WTC11 (cell line): ENCODE measurements around the gene JAZF1. TPM values are rescaled to one million over a fixed set of nuclear protein-coding genes. Genes with fewer than 3 reads are reported as not detected.

Source experiments
- ATAC-seq: fragments of 200-7000 bp; cut with Tn5 transposase; 2 replicates; pipeline ENCODE4 v1.10.0; 2021; ENCODE audit warnings: mild to moderate bottlenecking, moderate library complexity
- CTCF ChIA-PET: fragments of 300-600 bp; sonication (Branson Sonifier 250); formaldehyde crosslinking; loops from one replicate; lab custom pipeline; 2021; ENCODE audit warnings: antibody characterized with exemption; lab: Charles Lee
- POLR2A ChIA-PET: fragments of 350-600 bp; sonication (Branson Sonifier 250); formaldehyde crosslinking; loops from one replicate; lab custom pipeline; 2021; ENCODE audit warnings: antibody characterized with exemption; lab: Charles Lee
- DNase-seq: peaks from one replicate; pipeline ENCODE4 v3.0.0; 2021; ENCODE audit warnings: low spot score
- H3K27ac Mint-ChIP-seq: 2 replicates; pipeline ENCODE4 v1.8.0; 2021; ENCODE audit warnings: mixed read lengths
- H3K27me3 Mint-ChIP-seq: 2 replicates; pipeline ENCODE4 v1.8.0; 2021; ENCODE audit warnings: low read depth, mild to moderate bottlenecking, moderate library complexity, mixed read lengths
- H3K36me3 Mint-ChIP-seq: 2 replicates; pipeline ENCODE4 v1.8.0; 2021; ENCODE audit warnings: mixed read lengths
- H3K4me1 Mint-ChIP-seq: 2 replicates; pipeline ENCODE4 v1.8.0; 2022; ENCODE audit warnings: mixed read lengths
- H3K4me3 Mint-ChIP-seq: 2 replicates; pipeline ENCODE4 v1.8.0; 2021; ENCODE audit warnings: mild to moderate bottlenecking, moderate library complexity, mixed read lengths
- H3K9me3 Mint-ChIP-seq: 2 replicates; pipeline ENCODE4 v1.8.0; 2021; ENCODE audit warnings: mixed read lengths
- ARID4B ChIP-seq: sonication (generic); formaldehyde crosslinking; IDR thresholded peaks from 2 replicates; pipeline ENCODE4 v1.8.0; 2023; ENCODE audit warnings: missing genetic modification reagents, mild to moderate bottlenecking, borderline replicate concordance
- CREB1 ChIP-seq: sonication (generic); formaldehyde crosslinking; IDR thresholded peaks from 2 replicates; pipeline ENCODE4 v1.8.0; 2023; ENCODE audit warnings: mild to moderate bottlenecking, missing genetic modification reagents
- CREM ChIP-seq: sonication (generic); formaldehyde crosslinking; IDR thresholded peaks from 2 replicates; pipeline ENCODE4 v1.8.1; 2022; ENCODE audit warnings: mild to moderate bottlenecking, missing genetic modification reagents, moderate library complexity
- FOXP1 ChIP-seq: sonication (generic); formaldehyde crosslinking; IDR thresholded peaks from 2 replicates; pipeline ENCODE4 v1.8.0; 2022; ENCODE audit warnings: missing genetic modification reagents, mild to moderate bottlenecking, moderate library complexity, borderline replicate concordance
- GTF2I ChIP-seq: fragments of 250-450 bp; sonication (Bioruptor Pico); conservative IDR thresholded peaks from 2 replicates; pipeline ENCODE4 v1.4.0; 2021; ENCODE audit warnings: mild to moderate bottlenecking
- HMGA2 ChIP-seq: fragments of 250-450 bp; sonication (Bioruptor Pico); IDR thresholded peaks from 2 replicates; pipeline ENCODE4 v1.4.0; 2021; ENCODE audit warnings: mild to moderate bottlenecking, moderate library complexity
- IRF1 ChIP-seq: sonication (generic); formaldehyde crosslinking; IDR thresholded peaks from 2 replicates; pipeline ENCODE4 v1.8.0; 2023; ENCODE audit warnings: missing genetic modification reagents
- JAZF1 ChIP-seq: fragments of 250-450 bp; sonication (Bioruptor Pico); IDR thresholded peaks from 2 replicates; pipeline ENCODE4 v1.9.0; 2021; ENCODE audit warnings: moderate library complexity, mild to moderate bottlenecking, inconsistent platforms
- NFYB ChIP-seq: sonication (generic); formaldehyde crosslinking; conservative IDR thresholded peaks from 2 replicates; pipeline ENCODE4 v1.8.0; 2022; ENCODE audit warnings: low read depth, missing genetic modification reagents
- NR3C1 ChIP-seq: sonication (generic); formaldehyde crosslinking; conservative IDR thresholded peaks from 2 replicates; pipeline ENCODE4 v1.8.1; 2023; ENCODE audit warnings: low read depth, mild to moderate bottlenecking, missing genetic modification reagents
- PRRX2 ChIP-seq: fragments of 250-450 bp; sonication (Bioruptor Pico); IDR thresholded peaks from 2 replicates; pipeline ENCODE4 v1.8.0; 2021; ENCODE audit warnings: mild to moderate bottlenecking
- RELA ChIP-seq: sonication (generic); formaldehyde crosslinking; IDR thresholded peaks from 2 replicates; pipeline ENCODE4 v1.8.1; 2022; ENCODE audit warnings: missing genetic modification reagents, mild to moderate bottlenecking, borderline replicate concordance
- SMAD3 ChIP-seq: sonication (generic); formaldehyde crosslinking; IDR thresholded peaks from 2 replicates; pipeline ENCODE4 v1.8.0; 2022; ENCODE audit warnings: missing genetic modification reagents, mild to moderate bottlenecking, borderline replicate concordance
- TCF7 ChIP-seq: sonication (generic); formaldehyde crosslinking; IDR thresholded peaks from 2 replicates; pipeline ENCODE4 v1.8.0; 2022; ENCODE audit warnings: mild to moderate bottlenecking, low read depth, missing genetic modification reagents, moderate library complexity
- TEAD4 ChIP-seq: sonication (generic); formaldehyde crosslinking; IDR thresholded peaks from 2 replicates; pipeline ENCODE4 v1.8.0; 2022; ENCODE audit warnings: mild to moderate bottlenecking, missing genetic modification reagents
- ZNF219 ChIP-seq: sonication (generic); formaldehyde crosslinking; IDR thresholded peaks from 2 replicates; pipeline ENCODE4 v1.8.0; 2023; ENCODE audit warnings: missing genetic modification reagents, mild to moderate bottlenecking, borderline replicate concordance
- total RNA-seq: library from RNA; stranded (reverse); gene quantifications from 3 replicates; pipeline ENCODE4 v1.2.3, GENCODE V29; 2021
- TF ChIP-seq, protein P1 (sequence below): sonication (generic); formaldehyde crosslinking; IDR thresholded peaks from 2 replicates; pipeline ENCODE4 v1.8.1; 2022; ENCODE audit warnings: mild to moderate bottlenecking, moderate library complexity, missing genetic modification reagents
- TF ChIP-seq, protein P2 (sequence below): sonication (generic); formaldehyde crosslinking; conservative IDR thresholded peaks from 2 replicates; pipeline ENCODE4 v1.8.1; 2023; ENCODE audit warnings: mild to moderate bottlenecking, low read depth, missing genetic modification reagents, moderate library complexity
- TF ChIP-seq, protein P3 (sequence below): sonication (generic); formaldehyde crosslinking; IDR thresholded peaks from 2 replicates; pipeline ENCODE4 v1.8.1; 2022; ENCODE audit warnings: missing genetic modification reagents, borderline replicate concordance
- TF ChIP-seq, protein P4 (sequence below): sonication (generic); formaldehyde crosslinking; IDR thresholded peaks from 2 replicates; pipeline ENCODE4 v1.8.1; 2023; ENCODE audit warnings: mild to moderate bottlenecking, missing genetic modification reagents
- TF ChIP-seq, protein P5 (sequence below): sonication (generic); formaldehyde crosslinking; IDR thresholded peaks from 2 replicates; pipeline ENCODE4 v1.8.0; 2022; ENCODE audit warnings: mild to moderate bottlenecking, missing genetic modification reagents

The JAZF1 gene
- total RNA-seq, 1 experiment from 2014 or later = 19.0 TPM

DNA sequence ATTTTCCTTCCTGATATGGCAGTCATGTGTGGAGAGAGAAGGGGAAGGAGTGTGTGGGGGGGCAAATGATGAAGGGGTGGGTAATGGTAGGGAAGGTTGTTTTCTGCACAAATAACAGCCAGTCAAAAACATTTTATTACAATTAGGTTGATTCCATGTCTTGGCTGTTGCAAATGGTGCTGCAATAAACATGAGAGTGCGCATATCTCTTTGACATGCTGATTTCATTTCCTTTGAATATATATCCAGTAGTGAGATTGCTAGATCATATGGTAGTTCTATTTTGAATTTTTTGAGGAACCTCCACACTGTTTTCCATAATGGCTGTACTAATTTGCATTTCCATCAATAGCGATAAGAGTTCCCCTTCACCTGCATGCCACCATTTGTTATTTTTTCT is 10.6 kb upstream of the JAZF1 start (continued):
- TF ChIP-seq IRF1 (no peak), ARID4B (CRISPR knock-in tag) (no peak), CREM (CRISPR knock-in tag) (no peak), CREB1 (CRISPR knock-in tag) (no peak), PRRX2 (CRISPR knock-in tag) (no peak)
- TF ChIP-seq, all 79 proteins: peak for 0

DNA sequence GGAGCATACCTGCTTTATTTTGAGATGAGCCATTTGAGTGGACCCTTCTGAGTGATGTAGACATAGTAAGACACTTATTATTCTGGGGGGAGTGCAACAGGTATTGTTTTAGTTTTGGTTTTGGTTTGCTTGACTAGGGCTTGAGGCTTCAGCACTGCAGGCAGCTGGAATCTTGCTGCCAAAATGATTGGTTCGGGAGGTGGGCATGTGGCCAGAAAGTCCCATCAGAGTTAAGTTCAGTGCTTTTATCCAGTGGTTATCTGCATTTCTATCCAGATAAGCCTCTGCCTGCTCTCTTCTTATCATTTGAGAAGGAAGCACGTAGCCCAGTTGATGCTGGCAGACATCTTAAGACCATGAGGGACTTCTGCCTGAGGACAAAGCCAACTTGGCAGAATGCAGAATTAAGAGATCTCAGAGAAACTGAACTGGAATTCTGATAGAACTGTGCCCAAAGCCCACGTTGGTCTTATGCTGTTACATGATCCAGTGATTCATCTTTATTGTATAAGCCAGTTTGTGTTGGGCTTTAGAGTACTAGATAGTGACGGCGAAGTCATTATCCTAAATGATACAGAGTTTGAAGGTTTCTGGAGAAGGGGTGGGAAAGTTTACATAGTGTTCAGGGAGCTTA is 9.6 kb upstream of the JAZF1 start:
- H3K27ac Mint-ChIP-seq = no peak overlapping the region
- H3K4me3 Mint-ChIP-seq = no peak overlapping the region
- ChIA-PET POLR2A (no interaction called here), CTCF (no interaction called here)
- no peaks in the 10 kb centered on the region for H3K36me3 Mint-ChIP-seq
- H3K4me1 Mint-ChIP-seq = peaks cover 38% of the 10 kb centered on the region
- H3K27me3 Mint-ChIP-seq = peaks cover 2% of the 10 kb centered on the region
- peaks cover 2% of the 10 kb centered on the region; the same call in 1 of the 2 replicates for H3K9me3 Mint-ChIP-seq
- DNase-seq (no peak), ATAC-seq (no peak)
- TF ChIP-seq NFYB (CRISPR knock-in tag) (no peak), NR3C1 (no peak), HMGA2 (CRISPR knock-in tag) (no peak), ZNF219 (CRISPR knock-in tag) (no peak), TEAD4 (CRISPR knock-in tag) (no peak), JAZF1 (CRISPR knock-in tag) (no peak), SMAD3 (CRISPR knock-in tag) (no peak), GTF2I (no peak), RELA (CRISPR knock-in tag) (no peak), TCF7 (CRISPR knock-in tag) (no peak), FOXP1 (CRISPR knock-in tag) (no peak)
- TF ChIP-seq, protein P1, sequence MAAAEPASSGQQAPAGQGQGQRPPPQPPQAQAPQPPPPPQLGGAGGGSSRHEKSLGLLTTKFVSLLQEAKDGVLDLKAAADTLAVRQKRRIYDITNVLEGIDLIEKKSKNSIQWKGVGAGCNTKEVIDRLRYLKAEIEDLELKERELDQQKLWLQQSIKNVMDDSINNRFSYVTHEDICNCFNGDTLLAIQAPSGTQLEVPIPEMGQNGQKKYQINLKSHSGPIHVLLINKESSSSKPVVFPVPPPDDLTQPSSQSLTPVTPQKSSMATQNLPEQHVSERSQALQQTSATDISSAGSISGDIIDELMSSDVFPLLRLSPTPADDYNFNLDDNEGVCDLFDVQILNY (CRISPR knock-in tag) = no peak
- TF ChIP-seq, protein P2, sequence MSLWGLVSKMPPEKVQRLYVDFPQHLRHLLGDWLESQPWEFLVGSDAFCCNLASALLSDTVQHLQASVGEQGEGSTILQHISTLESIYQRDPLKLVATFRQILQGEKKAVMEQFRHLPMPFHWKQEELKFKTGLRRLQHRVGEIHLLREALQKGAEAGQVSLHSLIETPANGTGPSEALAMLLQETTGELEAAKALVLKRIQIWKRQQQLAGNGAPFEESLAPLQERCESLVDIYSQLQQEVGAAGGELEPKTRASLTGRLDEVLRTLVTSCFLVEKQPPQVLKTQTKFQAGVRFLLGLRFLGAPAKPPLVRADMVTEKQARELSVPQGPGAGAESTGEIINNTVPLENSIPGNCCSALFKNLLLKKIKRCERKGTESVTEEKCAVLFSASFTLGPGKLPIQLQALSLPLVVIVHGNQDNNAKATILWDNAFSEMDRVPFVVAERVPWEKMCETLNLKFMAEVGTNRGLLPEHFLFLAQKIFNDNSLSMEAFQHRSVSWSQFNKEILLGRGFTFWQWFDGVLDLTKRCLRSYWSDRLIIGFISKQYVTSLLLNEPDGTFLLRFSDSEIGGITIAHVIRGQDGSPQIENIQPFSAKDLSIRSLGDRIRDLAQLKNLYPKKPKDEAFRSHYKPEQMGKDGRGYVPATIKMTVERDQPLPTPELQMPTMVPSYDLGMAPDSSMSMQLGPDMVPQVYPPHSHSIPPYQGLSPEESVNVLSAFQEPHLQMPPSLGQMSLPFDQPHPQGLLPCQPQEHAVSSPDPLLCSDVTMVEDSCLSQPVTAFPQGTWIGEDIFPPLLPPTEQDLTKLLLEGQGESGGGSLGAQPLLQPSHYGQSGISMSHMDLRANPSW (CRISPR knock-in tag) = no peak
- TF ChIP-seq, protein P3, sequence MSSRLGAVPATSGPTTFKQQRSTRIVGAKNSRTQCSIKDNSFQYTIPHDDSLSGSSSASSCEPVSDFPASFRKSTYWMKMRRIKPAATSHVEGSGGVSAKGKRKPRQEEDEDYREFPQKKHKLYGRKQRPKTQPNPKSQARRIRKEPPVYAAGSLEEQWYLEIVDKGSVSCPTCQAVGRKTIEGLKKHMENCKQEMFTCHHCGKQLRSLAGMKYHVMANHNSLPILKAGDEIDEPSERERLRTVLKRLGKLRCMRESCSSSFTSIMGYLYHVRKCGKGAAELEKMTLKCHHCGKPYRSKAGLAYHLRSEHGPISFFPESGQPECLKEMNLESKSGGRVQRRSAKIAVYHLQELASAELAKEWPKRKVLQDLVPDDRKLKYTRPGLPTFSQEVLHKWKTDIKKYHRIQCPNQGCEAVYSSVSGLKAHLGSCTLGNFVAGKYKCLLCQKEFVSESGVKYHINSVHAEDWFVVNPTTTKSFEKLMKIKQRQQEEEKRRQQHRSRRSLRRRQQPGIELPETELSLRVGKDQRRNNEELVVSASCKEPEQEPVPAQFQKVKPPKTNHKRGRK = no peak
- TF ChIP-seq, protein P4, sequence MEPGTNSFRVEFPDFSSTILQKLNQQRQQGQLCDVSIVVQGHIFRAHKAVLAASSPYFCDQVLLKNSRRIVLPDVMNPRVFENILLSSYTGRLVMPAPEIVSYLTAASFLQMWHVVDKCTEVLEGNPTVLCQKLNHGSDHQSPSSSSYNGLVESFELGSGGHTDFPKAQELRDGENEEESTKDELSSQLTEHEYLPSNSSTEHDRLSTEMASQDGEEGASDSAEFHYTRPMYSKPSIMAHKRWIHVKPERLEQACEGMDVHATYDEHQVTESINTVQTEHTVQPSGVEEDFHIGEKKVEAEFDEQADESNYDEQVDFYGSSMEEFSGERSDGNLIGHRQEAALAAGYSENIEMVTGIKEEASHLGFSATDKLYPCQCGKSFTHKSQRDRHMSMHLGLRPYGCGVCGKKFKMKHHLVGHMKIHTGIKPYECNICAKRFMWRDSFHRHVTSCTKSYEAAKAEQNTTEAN (CRISPR knock-in tag) = no peak
- TF ChIP-seq, protein P5, sequence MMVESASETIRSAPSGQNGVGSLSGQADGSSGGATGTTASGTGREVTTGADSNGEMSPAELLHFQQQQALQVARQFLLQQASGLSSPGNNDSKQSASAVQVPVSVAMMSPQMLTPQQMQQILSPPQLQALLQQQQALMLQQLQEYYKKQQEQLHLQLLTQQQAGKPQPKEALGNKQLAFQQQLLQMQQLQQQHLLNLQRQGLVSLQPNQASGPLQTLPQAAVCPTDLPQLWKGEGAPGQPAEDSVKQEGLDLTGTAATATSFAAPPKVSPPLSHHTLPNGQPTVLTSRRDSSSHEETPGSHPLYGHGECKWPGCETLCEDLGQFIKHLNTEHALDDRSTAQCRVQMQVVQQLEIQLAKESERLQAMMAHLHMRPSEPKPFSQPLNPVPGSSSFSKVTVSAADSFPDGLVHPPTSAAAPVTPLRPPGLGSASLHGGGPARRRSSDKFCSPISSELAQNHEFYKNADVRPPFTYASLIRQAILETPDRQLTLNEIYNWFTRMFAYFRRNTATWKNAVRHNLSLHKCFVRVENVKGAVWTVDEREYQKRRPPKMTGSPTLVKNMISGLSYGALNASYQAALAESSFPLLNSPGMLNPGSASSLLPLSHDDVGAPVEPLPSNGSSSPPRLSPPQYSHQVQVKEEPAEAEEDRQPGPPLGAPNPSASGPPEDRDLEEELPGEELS (CRISPR knock-in tag) = no peak
